ACC112 (cell line): ENCODE data around the gene LRP2BP.
"Not testable (repeated sequence)": the region's sequence is repeated elsewhere in the genome, so short reads cannot be mapped to it uniquely, and the experiment has no call there.

ENCODE experiments used
- H2AFZ ChIP-seq: fragments of 200-600 bp; sonication (generic); one replicate; pipeline ENCODE4 v1.6.0; 2017; ENCODE audit warnings: antibody characterized with exemption, low read length; ENCODE audit not compliant: unreplicated experiment
- H3K27ac ChIP-seq: fragments of 200-600 bp; sonication (generic); 2 replicates; pipeline ENCODE4 v1.5.1; 2014; ENCODE audit warnings: low read depth, mild to moderate bottlenecking, antibody characterized with exemption, low read length, moderate library complexity
- H3K27me3 ChIP-seq: fragments of 200-600 bp; sonication (generic); 2 replicates; pipeline ENCODE4 v1.6.1; 2014; ENCODE audit warnings: mild to moderate bottlenecking, antibody characterized with exemption, low read length, moderate library complexity, mixed read lengths; ENCODE audit not compliant: insufficient read depth
- H3K36me3 ChIP-seq: fragments of 200-600 bp; sonication (generic); 2 replicates; pipeline ENCODE4 v1.6.1; 2016; ENCODE audit warnings: mild to moderate bottlenecking, antibody characterized with exemption, low read length, moderate library complexity, mixed read lengths; ENCODE audit not compliant: insufficient read depth
- H3K4me1 ChIP-seq: fragments of 200-600 bp; sonication (generic); one replicate; pipeline ENCODE4 v1.6.1; 2016; ENCODE audit warnings: low read length, mixed read lengths; ENCODE audit not compliant: insufficient read depth, unreplicated experiment, control insufficient read depth
- H3K4me3 ChIP-seq: fragments of 200-600 bp; sonication (generic); 2 replicates; pipeline ENCODE4 v1.5.1; 2014; ENCODE audit warnings: mild to moderate bottlenecking, low read depth, low read length
- H3K79me2 ChIP-seq: fragments of 200-600 bp; sonication (generic); one replicate; pipeline ENCODE4 v1.6.0; 2016; ENCODE audit warnings: low read length; ENCODE audit not compliant: control insufficient read depth, unreplicated experiment, insufficient read depth

LRP2BP gene

GRCh38 chr4:185362570-185362969 is 33.2 kb downstream of the LRP2BP start:
- not testable (repeated sequence) for H3K27me3 ChIP-seq, H3K79me2 ChIP-seq, H3K27ac ChIP-seq, H3K4me3 ChIP-seq, H3K36me3 ChIP-seq, H2AFZ ChIP-seq
- peaks cover 21% of the 10 kb centered on the region for H3K4me1 ChIP-seq

GRCh38 chr4:185361872-185362271 is 33.9 kb downstream of the LRP2BP start:
- Histone ChIP-seq H3K36me3 (0 out of 2 replicates have a peak, but pooled peaks cover 6% of the 10 kb centered on the region), H3K27ac (no peak overlapping the region), H3K27me3 (no peaks in the 10 kb centered on the region), H3K79me2 (no peaks in the 10 kb centered on the region), H3K4me1 (peaks cover 25% of the 10 kb centered on the region), H3K4me3 (no peak overlapping the region), H2AFZ (no peak overlapping the region)

DNA sequence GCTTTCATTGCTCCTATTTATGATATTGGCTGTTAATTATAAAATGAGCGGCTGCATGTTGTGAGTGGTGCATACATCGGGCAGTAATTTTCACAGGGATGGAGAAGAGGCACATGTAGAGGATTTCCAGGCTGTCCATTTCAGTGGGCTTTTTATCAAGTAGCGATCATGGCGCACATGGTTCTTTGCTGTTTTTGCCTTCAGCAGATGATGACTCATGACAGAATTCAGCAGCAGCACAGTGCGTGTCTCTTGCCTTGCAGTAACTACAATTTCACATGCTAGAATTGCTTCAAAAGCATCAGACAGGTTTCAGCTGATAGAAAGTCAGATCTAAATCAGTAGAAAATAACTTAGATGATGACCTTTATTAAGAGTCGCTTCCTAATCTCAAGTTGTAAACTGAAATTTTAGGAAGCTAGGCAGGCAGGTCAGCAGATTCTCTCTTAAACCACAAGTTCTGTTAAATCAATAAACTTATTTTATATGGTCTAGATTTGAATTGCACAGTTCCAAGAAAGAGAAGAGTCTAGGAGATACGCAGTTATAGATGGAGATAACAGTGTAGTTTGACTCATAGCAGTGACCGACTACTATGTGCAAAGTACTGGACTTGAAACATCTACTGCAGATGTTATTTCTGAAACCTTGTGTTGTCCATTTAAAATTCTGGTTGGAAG is 35.8 kb downstream of the LRP2BP start:
- H3K27me3 ChIP-seq = no peaks in the 10 kb centered on the region
- peak overlapping the region; percentile 88 for H3K27ac ChIP-seq
- H3K79me2 ChIP-seq = no peaks in the 10 kb centered on the region
- peaks cover 25% of the 10 kb centered on the region for H3K4me1 ChIP-seq
- 0 out of 2 replicates have a peak, but pooled peaks cover 6% of the 10 kb centered on the region for H3K36me3 ChIP-seq
- H2AFZ ChIP-seq = no peak overlapping the region
- H3K4me3 ChIP-seq = no peak overlapping the region

GRCh38 chr4:185358959-185359358 is 36.8 kb downstream of the LRP2BP start:
- Histone ChIP-seq H3K27me3 (no peaks in the 10 kb centered on the region), H3K4me3 (peak overlapping the region; percentile 17; the same call in 1 of the 2 replicates), H3K27ac (peak overlapping the region; percentile 88), H3K4me1 (peaks cover 25% of the 10 kb centered on the region), H3K79me2 (no peaks in the 10 kb centered on the region), H3K36me3 (0 out of 2 replicates have a peak, but pooled peaks cover 6% of the 10 kb centered on the region), H2AFZ (no peak overlapping the region)

DNA sequence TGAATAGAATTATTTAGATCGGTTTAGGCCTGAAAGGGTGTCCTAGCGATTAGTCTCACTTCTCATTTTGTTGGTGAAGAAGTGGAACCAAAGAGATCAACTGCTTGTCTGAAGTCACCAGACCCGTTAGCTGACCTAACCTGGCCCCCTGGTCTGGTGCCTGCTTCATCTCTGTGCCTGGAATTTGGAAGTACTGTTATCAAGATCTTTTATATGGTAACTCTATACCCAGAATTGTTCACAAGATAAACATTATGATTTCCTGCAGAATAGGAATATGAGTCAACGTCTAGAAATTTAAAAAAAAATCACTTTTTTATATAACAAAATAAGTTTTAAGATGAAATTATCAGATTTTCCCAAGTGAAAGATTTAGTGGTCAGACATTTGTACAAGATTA is 37.2 kb downstream of the LRP2BP start:
- Histone ChIP-seq H3K79me2 (no peaks in the 10 kb centered on the region), H3K27me3 (no peaks in the 10 kb centered on the region), H3K27ac (peak overlapping the region; percentile 88), H3K36me3 (0 out of 2 replicates have a peak, but pooled peaks cover 6% of the 10 kb centered on the region), H3K4me3 (no peak overlapping the region), H2AFZ (no peak overlapping the region), H3K4me1 (peaks cover 25% of the 10 kb centered on the region)

- peak overlapping the region; percentile 88 for H3K27ac ChIP-seq
- peaks cover 25% of the 10 kb centered on the region for H3K4me1 ChIP-seq
- 0 out of 2 replicates have a peak, but pooled peaks cover 3% of the 10 kb centered on the region for H3K36me3 ChIP-seq
- no peak overlapping the region for H3K4me3 ChIP-seq
- H2AFZ ChIP-seq = no peak overlapping the region
- no peaks in the 10 kb centered on the region for H3K79me2 ChIP-seq
- no peaks in the 10 kb centered on the region for H3K27me3 ChIP-seq
These were observed 37.8 kb downstream of the LRP2BP start for GRCh38 chr4:185357733-185358440.

GRCh38 chr4:185357211-185357610 is 38.5 kb downstream of the LRP2BP start:
- Histone ChIP-seq H3K36me3 (0 out of 2 replicates have a peak, but pooled peaks cover 3% of the 10 kb centered on the region), H3K4me1 (peaks cover 25% of the 10 kb centered on the region), H3K4me3 (no peak overlapping the region), H3K79me2 (no peaks in the 10 kb centered on the region), H3K27ac (no peak overlapping the region), H2AFZ (no peak overlapping the region), H3K27me3 (no peaks in the 10 kb centered on the region)

DNA sequence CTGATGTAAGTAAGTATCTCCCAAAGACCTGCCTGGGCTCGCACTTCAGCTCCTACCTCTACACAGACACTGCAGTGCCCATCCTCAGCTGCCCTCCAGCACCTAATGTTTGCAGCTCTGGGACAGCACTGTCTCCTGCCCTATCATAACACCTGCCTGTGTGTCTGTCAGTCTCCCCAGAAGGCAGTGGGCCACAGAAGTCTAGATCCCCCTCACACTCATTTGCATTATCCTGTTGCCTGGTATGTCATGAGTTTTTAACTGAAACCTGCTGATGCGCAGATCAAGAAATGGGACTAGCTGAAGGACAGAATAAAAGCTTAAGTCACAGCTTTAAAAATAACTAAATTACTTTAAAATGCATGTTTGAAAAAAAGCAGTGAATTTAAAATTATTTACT is 43.0 kb downstream of the LRP2BP start:
- Histone ChIP-seq H3K36me3 (peaks cover 16% of the 10 kb centered on the region), H3K27me3 (no peaks in the 10 kb centered on the region), H3K4me1 (peaks cover 6% of the 10 kb centered on the region), H3K79me2 (no peaks in the 10 kb centered on the region), H3K4me3 (no peak overlapping the region), H2AFZ (no peak overlapping the region), H3K27ac (no peak overlapping the region)

DNA sequence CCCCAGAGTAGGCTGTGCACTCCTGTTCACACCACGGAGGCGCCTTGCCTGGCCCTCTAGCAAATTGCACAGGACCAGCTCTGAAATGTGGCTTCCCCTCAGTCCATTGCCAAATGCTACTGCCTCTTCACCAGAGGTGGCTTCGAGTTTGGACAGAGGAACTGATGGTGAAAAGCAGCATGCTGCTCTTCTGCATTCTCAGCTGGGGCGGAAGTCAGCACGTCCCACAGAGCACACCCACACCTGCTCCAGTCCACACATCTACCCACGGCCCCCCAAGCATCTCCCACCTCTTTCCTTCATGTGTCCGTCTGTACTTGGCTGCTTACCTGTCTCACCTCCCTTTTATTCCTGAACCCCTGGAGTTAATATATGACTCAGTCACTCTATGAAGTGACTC is 43.5 kb downstream of the LRP2BP start:
- no peaks in the 10 kb centered on the region for H3K79me2 ChIP-seq
- no peak overlapping the region for H3K27ac ChIP-seq
- H3K27me3 ChIP-seq = no peaks in the 10 kb centered on the region
- no peak overlapping the region for H2AFZ ChIP-seq
- peaks cover under 1% of the 10 kb centered on the region for H3K4me1 ChIP-seq
- peaks cover 16% of the 10 kb centered on the region for H3K36me3 ChIP-seq
- no peak overlapping the region for H3K4me3 ChIP-seq

- Histone ChIP-seq H3K36me3 (peaks cover 21% of the 10 kb centered on the region), H3K4me1 (peaks cover 5% of the 10 kb centered on the region), H3K79me2 (no peaks in the 10 kb centered on the region), H2AFZ (no peak overlapping the region), H3K4me3 (no peak overlapping the region), H3K27me3 (no peaks in the 10 kb centered on the region), H3K27ac (no peak overlapping the region)
These were observed 44.0 kb downstream of the LRP2BP start for GRCh38 chr4:185351691-185352090.
